Measurements from ENCODE around the gene CBX4.
A peak's percentile ranks its signal among the peaks of the same experiment; 100 is the strongest.

The CBX4 gene

GRCh38 chr17:79799174-79799537 is 40.1 kb downstream of the CBX4 start:
- no peak for DNase-seq (ENCODE audit: low spot score)

- DNase-seq (ENCODE audit: low spot score): peak; percentile 57
These were observed 40.7 kb downstream of the CBX4 start for GRCh38 chr17:79798299-79799173.

GRCh38 chr17:79797492-79798298 is 41.5 kb downstream of the CBX4 start:
- DNase-seq (ENCODE audit: low spot score): peak; percentile 74

GRCh38 chr17:79796763-79797491 is 42.3 kb downstream of the CBX4 start, which contains the start of gene CBX8:
CBX8 (minus strand) TSS chr17:79797077; CDS start chr17:79796998, 79 bp downstream.
- peak; percentile 99 for DNase-seq (ENCODE audit: low spot score)

- no peak for DNase-seq (ENCODE audit: low spot score)
These were observed 42.8 kb downstream of the CBX4 start for GRCh38 chr17:79796444-79796762.

- no peak for DNase-seq (ENCODE audit: low spot score)
These were observed 43.3 kb downstream of the CBX4 start for GRCh38 chr17:79795795-79796443.

GRCh38 chr17:79794659-79795511 is 44.4 kb downstream of the CBX4 start:
- DNase-seq (ENCODE audit: low spot score): no peak

GRCh38 chr17:79793924-79794304 is 45.3 kb downstream of the CBX4 start:
- DNase-seq (ENCODE audit: low spot score): no peak

- no peak for DNase-seq (ENCODE audit: low spot score)
These were observed 46.0 kb downstream of the CBX4 start for GRCh38 chr17:79792984-79793923.

DNA sequence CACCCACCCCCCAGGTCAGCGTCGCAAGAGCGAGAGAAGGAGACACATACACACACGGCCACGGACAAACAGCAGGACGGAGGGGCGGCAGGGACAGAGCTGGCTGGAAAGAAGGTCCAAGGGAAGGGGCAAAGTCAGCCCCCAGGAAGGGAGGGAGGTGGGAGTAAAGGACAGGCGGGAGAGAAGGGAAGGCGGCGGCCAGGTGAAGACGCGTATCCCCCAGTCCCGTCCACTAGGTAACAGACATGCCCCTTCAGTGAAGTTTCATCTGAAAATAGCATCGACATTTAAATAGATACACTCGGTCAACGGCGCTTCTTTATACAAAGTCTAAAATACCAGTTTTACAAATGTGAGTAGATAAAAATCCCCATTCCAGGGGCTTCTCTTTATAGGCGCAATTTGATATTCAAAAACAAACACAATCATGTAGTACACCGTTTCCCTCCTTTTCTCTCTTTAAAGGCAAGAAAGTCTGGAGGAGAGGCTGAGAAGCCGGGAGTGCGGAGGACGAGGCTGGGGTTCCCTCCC is 46.8 kb downstream of the CBX4 start:
- no peak for DNase-seq (ENCODE audit: low spot score)

DNA sequence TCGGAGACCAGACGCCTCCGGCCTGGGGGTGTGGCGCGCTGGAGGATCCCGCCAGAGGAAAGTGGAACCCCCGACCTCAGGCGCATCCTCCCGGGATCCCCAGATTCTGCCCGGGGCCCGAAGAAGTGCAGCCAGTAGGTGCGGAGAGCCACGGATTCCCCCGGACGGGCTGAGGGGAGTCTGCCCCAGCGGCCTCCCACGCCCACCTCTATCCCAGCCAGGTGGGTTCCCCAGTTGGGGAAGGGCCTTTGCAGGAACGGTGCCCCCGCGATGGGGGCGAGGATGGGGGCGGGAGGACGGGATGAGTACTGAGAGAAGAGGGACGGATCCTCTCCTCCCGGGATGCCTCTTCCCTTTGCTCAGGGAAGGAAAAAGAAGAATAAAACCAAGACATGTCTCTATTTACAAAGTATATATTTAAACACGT is 47.5 kb downstream of the CBX4 start:
- DNase-seq (ENCODE audit: low spot score): no peak

- no peak for DNase-seq (ENCODE audit: low spot score)
These were observed 48.2 kb downstream of the CBX4 start for GRCh38 chr17:79790805-79791734.

- DNase-seq (ENCODE audit: low spot score): no peak
These were observed 49.1 kb downstream of the CBX4 start for GRCh38 chr17:79789943-79790804.

DNA sequence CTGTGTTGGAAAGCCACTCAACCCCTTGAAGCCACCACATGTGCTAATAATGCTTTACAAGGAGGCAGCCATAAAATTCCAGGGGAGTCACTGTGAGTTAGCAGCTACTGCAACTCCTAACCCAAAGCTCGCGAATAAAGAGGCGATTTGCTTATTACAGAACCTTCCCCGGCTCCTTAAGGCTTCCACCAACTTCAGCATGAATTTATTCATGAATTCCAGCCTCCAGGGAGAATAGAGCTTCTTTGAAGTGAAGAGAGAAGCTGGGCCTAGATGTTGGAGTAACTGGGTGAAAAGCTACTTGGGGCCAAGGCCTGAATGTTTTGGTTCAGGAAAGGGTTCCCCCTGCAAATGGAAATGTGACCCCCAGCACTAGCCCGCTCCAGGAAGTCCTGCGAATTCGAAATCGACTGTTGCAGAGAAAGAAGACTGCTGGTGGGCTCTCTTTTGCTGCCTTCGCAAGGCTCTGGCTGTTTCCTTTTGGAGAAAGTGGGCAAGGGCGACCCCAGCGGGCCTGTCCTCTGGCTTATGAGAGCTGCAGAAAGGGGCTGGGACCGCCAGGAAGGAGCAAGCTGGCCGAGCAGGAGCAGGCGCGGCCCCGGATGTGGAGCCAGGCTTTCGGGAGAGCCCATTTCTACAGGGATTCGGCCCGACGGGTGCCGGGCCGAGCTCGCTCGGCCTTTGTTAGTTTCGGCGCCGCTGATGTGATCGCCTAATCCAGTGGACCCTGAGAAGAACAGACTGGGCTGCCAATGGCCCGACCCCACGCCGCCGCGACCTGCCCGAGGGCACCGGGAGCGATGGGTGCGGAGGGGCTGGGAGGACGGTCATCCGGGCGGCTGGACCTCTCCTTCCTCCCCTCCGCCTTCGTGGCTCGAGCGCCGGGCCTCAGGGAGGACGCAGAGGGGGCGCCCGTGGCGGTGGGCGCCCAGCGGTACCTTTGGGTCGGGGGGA is 50.0 kb downstream of the CBX4 start:
- DNase-seq (ENCODE audit: low spot score): no peak

DNA sequence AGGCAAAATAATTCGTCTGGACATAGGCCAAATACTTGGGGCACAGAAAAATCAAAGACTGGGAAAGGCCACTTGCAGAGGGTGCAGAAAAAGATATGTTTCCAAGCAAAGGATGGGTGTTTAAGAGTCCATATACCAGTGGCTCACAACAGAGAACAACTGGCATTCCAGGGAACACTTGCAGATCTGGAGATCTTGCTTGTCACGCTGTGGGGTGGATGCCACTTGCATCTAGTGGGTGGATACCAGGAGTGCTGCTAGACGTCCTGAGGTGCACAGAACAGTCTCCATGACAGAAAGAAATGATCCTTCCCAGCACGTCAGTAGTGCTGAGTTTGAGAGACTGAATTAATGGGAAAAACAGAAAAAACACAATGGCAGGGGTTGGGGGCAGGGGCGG is 50.8 kb downstream of the CBX4 start:
- no peak for DNase-seq (ENCODE audit: low spot score)

GRCh38 chr17:79786930-79787643 is 52.2 kb downstream of the CBX4 start:
- no peak for DNase-seq (ENCODE audit: low spot score)
